ENCODE measurements around the gene AQP12B.

GRCh38 chr2:240628507-240628807 is 54.2 kb downstream of the AQP12B start:
- TF ChIP-seq ZNF274 (IDR thresholded peaks at IDR 0.05; ENCODE audit: low read depth, low read length) (no peak), YY1 (IDR thresholded peaks at IDR 0.05; ENCODE audit: insufficient read depth, insufficient read length) (no peak), SUZ12 (IDR thresholded peaks at IDR 0.05; ENCODE audit: extremely low read depth, insufficient read depth, insufficient read length) (no peak)
